Measurements from ENCODE around the gene ADAM19. TPM values are rescaled to one million over a fixed set of nuclear protein-coding genes. Genes with fewer than 3 reads are reported as not detected.

Gene ADAM19
- total RNA-seq, 1 experiment from 2014 or later = 0.47 TPM

DNA sequence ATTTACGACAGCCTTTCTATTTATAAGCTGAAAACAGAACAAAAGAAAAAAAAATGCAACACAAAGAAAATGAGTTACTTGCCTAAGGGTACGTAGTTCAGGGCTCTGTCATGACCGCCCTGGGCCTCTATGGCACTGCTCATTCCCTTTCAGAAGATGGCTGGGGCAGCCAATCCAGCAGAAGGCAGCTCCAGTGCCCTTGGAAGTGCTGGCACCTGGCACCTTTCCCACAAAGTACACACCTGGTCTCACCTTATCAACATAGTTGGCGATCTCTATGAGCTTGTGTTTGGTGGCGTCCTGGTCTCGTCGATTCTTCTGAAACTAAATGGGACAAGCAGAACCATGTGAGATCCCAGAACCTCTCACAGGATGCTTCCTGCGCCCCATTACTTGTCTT lies 62.4 kb downstream of the ADAM19 start:
- no peak for DNase-seq (ENCODE audit: unreplicated experiment)
- intact Hi-C loops (cut with micrococcal nuclease) = no loop called here
- BruUV-seq (replicated peaks) = no TSS peak
- TF ChIP-seq, protein P1, sequence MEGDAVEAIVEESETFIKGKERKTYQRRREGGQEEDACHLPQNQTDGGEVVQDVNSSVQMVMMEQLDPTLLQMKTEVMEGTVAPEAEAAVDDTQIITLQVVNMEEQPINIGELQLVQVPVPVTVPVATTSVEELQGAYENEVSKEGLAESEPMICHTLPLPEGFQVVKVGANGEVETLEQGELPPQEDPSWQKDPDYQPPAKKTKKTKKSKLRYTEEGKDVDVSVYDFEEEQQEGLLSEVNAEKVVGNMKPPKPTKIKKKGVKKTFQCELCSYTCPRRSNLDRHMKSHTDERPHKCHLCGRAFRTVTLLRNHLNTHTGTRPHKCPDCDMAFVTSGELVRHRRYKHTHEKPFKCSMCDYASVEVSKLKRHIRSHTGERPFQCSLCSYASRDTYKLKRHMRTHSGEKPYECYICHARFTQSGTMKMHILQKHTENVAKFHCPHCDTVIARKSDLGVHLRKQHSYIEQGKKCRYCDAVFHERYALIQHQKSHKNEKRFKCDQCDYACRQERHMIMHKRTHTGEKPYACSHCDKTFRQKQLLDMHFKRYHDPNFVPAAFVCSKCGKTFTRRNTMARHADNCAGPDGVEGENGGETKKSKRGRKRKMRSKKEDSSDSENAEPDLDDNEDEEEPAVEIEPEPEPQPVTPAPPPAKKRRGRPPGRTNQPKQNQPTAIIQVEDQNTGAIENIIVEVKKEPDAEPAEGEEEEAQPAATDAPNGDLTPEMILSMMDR (IDR thresholded peaks at IDR 0.05; ENCODE audit: unreplicated experiment) = no peak
- CTCF ChIA-PET = interaction anchor here (0.6 to 1.9 kb wide), 8 partner anchors 12 to 1520 kb away, joined by 3 to 5 read pairs (median 4); partner anchors contain the start of gene LSM11
- POLR2A ChIA-PET = interaction anchor here (1.1 to 1.9 kb wide), 2 partner anchors 16 to 74 kb away, joined by 3 to 4 read pairs; no protein-coding TSS in a partner anchor
- no peak overlapping the region for H3K27ac Mint-ChIP-seq (ENCODE audit: low read depth, unreplicated experiment)
- H3K4me1 Mint-ChIP-seq (ENCODE audit: insufficient read depth, unreplicated experiment) = peaks cover 37% of the 10 kb centered on the region
- H3K27me3 Mint-ChIP-seq (ENCODE audit: insufficient read depth, unreplicated experiment) = no peaks in the 10 kb centered on the region
- no peaks in the 10 kb centered on the region for H3K9me3 Mint-ChIP-seq (ENCODE audit: unreplicated experiment)
- H3K36me3 Mint-ChIP-seq (ENCODE audit: insufficient read depth, unreplicated experiment) = no peaks in the 10 kb centered on the region
- H3K4me3 Mint-ChIP-seq (ENCODE audit: unreplicated experiment) = no peak overlapping the region

DNA sequence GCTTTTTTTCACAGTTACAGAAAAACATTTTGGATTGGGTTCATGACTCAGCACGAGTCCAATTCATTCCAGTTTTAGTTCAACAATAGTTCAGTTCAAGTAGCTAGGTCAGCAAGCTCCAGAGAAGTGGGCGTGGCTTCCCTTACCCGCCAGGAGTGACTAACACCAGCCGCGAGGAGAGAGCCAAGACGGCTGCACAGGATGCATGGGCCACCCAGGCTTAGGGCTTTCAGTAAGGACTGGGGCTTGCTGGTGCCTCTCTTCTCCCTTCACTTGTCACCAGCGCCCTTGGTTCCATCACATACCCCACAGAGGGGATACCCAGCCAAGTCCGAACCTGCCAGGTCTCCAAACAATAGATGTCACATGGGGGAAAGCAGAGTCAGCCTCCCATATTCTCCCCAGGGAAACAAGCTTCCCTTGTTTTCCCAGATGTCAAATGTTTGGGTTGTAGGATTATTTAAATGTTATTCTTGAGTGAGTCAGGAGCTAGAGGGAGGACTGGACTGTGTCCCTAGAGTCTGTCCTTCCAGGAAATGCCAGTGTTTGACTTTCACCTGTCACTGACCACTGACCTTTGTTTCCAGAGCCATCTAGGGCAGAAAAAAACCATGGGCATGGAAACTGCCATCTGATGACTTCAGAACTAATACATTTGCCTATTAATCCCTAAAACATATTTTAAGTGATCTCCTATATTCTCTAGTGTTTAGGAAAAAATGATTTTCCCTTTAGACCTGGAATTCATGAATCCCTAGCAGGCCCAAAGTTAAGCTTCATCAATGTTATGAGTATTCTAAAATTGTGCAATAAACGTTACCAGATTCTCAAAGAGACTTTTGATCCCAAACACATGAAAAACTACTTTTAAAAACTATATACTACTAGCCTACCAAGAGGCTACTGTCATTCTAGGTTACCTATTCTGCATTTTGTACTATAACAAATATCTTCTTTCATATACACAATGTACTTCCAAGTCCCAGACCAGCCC lies 63.6 kb downstream of the ADAM19 start:
- no peaks in the 10 kb centered on the region for H3K27me3 Mint-ChIP-seq (ENCODE audit: insufficient read depth, unreplicated experiment)
- TF ChIP-seq, protein P1 (IDR thresholded peaks at IDR 0.05; ENCODE audit: unreplicated experiment) = no peak
- peak; percentile 99 for DNase-seq (ENCODE audit: unreplicated experiment)
- H3K36me3 Mint-ChIP-seq (ENCODE audit: insufficient read depth, unreplicated experiment) = no peaks in the 10 kb centered on the region
- BruUV-seq (replicated peaks) = no TSS peak
- ChIA-PET CTCF (interaction anchor here (0.6 to 1.7 kb wide), 9 partner anchors 10 to 1521 kb away, joined by 3 to 9 read pairs (median 3); partner anchors contain the start of gene LSM11), POLR2A (interaction anchor here (0.6 to 1.9 kb wide), 13 partner anchors 10 to 219 kb away, joined by 3 to 9 read pairs (median 4); partner anchors contain the start of gene THG1L)
- no peak overlapping the region for H3K27ac Mint-ChIP-seq (ENCODE audit: low read depth, unreplicated experiment)
- H3K4me1 Mint-ChIP-seq (ENCODE audit: insufficient read depth, unreplicated experiment) = peaks cover 37% of the 10 kb centered on the region
- intact Hi-C loops (cut with micrococcal nuclease) = no loop called here
- no peaks in the 10 kb centered on the region for H3K9me3 Mint-ChIP-seq (ENCODE audit: unreplicated experiment)
- H3K4me3 Mint-ChIP-seq (ENCODE audit: unreplicated experiment) = no peak overlapping the region

DNA sequence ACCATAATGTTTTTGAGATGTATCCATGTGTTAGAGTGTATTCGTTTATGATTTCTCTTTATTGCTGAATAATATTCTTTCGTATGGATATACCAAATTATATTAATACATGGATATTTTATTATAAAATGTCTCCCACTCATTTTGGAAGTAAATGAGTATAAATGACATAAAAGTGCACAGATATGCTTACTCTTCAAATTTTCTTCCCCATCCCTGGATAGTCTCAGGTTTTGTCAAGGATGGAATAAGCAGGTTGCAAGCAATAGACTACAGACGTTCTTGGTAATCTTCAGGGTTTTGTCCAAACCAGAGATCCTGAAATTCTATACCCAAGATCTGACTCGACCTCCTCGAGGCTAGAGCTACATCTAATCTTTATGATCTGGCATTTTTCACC lies 64.9 kb downstream of the ADAM19 start:
- no peak overlapping the region for H3K4me3 Mint-ChIP-seq (ENCODE audit: unreplicated experiment)
- intact Hi-C loops (cut with micrococcal nuclease) = no loop called here
- no peak overlapping the region for H3K27ac Mint-ChIP-seq (ENCODE audit: low read depth, unreplicated experiment)
- no TSS peak for BruUV-seq (replicated peaks)
- no peaks in the 10 kb centered on the region for H3K36me3 Mint-ChIP-seq (ENCODE audit: insufficient read depth, unreplicated experiment)
- no peaks in the 10 kb centered on the region for H3K27me3 Mint-ChIP-seq (ENCODE audit: insufficient read depth, unreplicated experiment)
- ChIA-PET POLR2A (interaction anchor here (1.0 to 1.8 kb wide), 5 partner anchors 45 to 220 kb away, joined by 3 to 9 read pairs (median 5); partner anchors contain the start of gene THG1L), CTCF (interaction anchor here (0.6 to 1.5 kb wide), 2 partner anchors 18 to 182 kb away, joined by 3 to 4 read pairs; no protein-coding TSS in a partner anchor)
- TF ChIP-seq, protein P1 (IDR thresholded peaks at IDR 0.05; ENCODE audit: unreplicated experiment) = no peak
- H3K9me3 Mint-ChIP-seq (ENCODE audit: unreplicated experiment) = no peaks in the 10 kb centered on the region
- peaks cover 31% of the 10 kb centered on the region for H3K4me1 Mint-ChIP-seq (ENCODE audit: insufficient read depth, unreplicated experiment)
- no peak for DNase-seq (ENCODE audit: unreplicated experiment)

DNA sequence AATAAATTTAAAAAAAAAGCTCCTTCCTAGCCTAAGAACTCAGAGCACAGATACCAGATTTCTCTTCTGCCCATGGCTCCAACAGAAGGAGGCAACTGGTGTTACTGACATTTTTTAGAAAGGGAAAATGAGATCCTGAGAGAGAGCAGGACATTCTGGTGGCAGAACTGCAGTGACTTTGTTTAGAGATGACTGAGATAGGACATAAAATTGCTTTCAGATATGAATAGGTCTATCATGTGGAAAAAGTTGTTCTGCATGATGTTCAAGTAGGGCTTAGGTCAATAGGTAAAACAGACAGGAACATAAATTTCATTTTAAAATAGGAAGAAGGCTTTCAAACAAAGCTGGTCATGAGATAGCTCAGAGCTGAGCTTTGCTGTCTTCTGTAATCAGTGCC lies 66.0 kb downstream of the ADAM19 start:
- H3K36me3 Mint-ChIP-seq (ENCODE audit: insufficient read depth, unreplicated experiment) = no peaks in the 10 kb centered on the region
- no peaks in the 10 kb centered on the region for H3K27me3 Mint-ChIP-seq (ENCODE audit: insufficient read depth, unreplicated experiment)
- no peak overlapping the region for H3K4me3 Mint-ChIP-seq (ENCODE audit: unreplicated experiment)
- H3K9me3 Mint-ChIP-seq (ENCODE audit: unreplicated experiment) = no peaks in the 10 kb centered on the region
- CTCF ChIA-PET = interaction anchor here (0.9 to 1.0 kb wide), 2 partner anchors 11 to 209 kb away, joined by 3 to 5 read pairs; no protein-coding TSS in a partner anchor
- TF ChIP-seq, protein P1 (IDR thresholded peaks at IDR 0.05; ENCODE audit: unreplicated experiment) = no peak
- no peak overlapping the region for H3K27ac Mint-ChIP-seq (ENCODE audit: low read depth, unreplicated experiment)
- no TSS peak for BruUV-seq (replicated peaks)
- no peak for DNase-seq (ENCODE audit: unreplicated experiment)
- intact Hi-C loops (cut with micrococcal nuclease) = no loop called here
- peaks cover 25% of the 10 kb centered on the region for H3K4me1 Mint-ChIP-seq (ENCODE audit: insufficient read depth, unreplicated experiment)
- POLR2A ChIA-PET = interaction anchor here (0.7 kb wide), 1 partner anchor 25 kb away, joined by 3 read pairs; no protein-coding TSS in a partner anchor

Data from MCF 10A (cell line).